Epithelial cell of proximal tubule (primary cell): ENCODE results near the gene BUB1B. TPM values are rescaled to one million over a fixed set of nuclear protein-coding genes. Genes with fewer than 3 reads are reported as not detected.
A peak's percentile ranks its signal among the peaks of the same experiment; 100 is the strongest.

Experiments
- DNase-seq: peaks from one replicate; pipeline ENCODE4 v3.0.0-alpha.2; 2011; ENCODE audit warnings: low read depth
- H3K4me3 ChIP-seq: 2 replicates; pipeline ENCODE4 v1.5.1; 2011; ENCODE audit warnings: low read depth, mild to moderate bottlenecking, low read length
- CTCF ChIP-seq: conservative IDR thresholded peaks from 2 replicates; pipeline ENCODE4 v1.5.1; 2012; ENCODE audit warnings: low read depth, mild to moderate bottlenecking, low read length
- total RNA-seq: library from RNA; depleted of rRNA; stranded (reverse); fragments of >200 nt; gene quantifications from 2 replicates; pipeline ENCODE4 v1.2.3, GENCODE V29; 2015

Gene BUB1B
- total RNA-seq, 1 donor from 2014 or later, result 86.4 TPM

GRCh38 chr15:40252438-40253166 is 91.7 kb downstream of the BUB1B start:
- TF ChIP-seq CTCF, result no peak
- DNase-seq, result no peak
- H3K4me3 ChIP-seq, result peak overlapping the region; percentile 43

DNA sequence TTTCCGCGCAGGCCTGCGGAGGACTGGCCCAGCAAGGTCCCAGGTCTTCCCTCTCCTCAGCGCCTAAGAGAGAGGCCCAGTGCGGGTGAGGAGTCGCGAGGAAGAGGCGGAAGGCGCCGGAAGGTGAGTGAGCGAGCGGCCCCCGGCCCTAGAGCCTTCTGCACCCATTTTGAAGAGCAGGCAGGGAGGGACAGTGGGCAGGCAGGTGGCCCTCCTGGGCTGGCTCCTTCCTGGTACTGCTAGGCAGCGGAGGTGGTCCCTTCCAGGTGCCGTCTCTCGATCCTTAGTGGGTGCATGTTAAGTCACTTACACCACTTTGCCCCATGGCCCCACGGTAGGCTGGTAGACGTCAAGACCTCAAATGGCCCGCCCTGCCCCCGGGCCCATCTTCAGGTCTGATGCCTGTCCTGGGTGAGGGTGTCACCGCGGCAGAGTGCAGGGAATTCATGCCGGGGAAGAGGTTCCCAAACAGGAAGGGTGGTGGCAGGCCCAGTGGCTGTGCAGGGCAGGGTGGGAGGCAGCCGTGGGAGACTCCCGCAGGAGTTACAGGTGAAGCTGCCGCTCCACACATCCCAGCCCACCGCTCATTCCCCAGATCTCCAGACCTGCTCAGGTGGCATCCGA is 92.4 kb downstream of the BUB1B start:
- no peak for TF ChIP-seq CTCF
- DNase-seq, result no peak

GRCh38 chr15:40254452-40254851 is 93.6 kb downstream of the BUB1B start:
- H3K4me3 ChIP-seq, result no peak overlapping the region
- no peak for DNase-seq
- TF ChIP-seq CTCF, result no peak

More for the DNA sequence above, 92.4 kb downstream of the BUB1B start:
- peak overlapping the region; percentile 43 for H3K4me3 ChIP-seq

- no peak for DNase-seq
- H3K4me3 ChIP-seq, result no peak overlapping the region
- TF ChIP-seq CTCF, result no peak
These were observed 94.2 kb downstream of the BUB1B start for GRCh38 chr15:40255033-40255432.

DNA sequence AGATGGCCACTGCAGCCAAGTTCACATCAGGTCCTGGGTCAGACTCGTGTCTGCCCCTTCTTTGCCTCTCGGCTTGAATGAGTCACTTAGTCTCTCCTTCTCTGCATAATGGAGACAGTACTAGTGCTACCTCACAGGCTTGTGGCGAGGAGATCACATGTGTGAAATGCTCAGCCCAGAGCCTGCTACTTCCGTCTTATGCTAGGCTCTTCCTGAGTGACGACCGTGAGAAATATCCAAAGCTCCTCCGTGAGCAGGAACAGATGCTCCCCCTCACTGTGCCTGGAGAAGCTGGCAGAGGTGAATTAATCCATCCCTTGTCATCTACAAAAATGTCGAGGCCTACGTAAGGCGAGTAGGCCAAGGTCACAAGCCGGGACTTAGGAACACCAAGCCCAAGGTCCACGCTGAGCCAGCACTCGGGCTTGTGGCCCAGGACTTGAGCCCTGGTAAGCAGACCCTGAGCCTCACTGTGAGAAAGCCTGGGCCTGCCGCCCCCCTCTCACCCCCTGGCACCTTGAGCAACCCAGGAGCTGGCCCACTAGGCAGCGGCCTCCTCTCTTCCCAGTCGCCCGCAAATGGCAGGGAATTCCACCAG is 95.9 kb downstream of the BUB1B start:
- no peak for TF ChIP-seq CTCF
- H3K4me3 ChIP-seq, result no peak overlapping the region
- DNase-seq, result no peak

DNA sequence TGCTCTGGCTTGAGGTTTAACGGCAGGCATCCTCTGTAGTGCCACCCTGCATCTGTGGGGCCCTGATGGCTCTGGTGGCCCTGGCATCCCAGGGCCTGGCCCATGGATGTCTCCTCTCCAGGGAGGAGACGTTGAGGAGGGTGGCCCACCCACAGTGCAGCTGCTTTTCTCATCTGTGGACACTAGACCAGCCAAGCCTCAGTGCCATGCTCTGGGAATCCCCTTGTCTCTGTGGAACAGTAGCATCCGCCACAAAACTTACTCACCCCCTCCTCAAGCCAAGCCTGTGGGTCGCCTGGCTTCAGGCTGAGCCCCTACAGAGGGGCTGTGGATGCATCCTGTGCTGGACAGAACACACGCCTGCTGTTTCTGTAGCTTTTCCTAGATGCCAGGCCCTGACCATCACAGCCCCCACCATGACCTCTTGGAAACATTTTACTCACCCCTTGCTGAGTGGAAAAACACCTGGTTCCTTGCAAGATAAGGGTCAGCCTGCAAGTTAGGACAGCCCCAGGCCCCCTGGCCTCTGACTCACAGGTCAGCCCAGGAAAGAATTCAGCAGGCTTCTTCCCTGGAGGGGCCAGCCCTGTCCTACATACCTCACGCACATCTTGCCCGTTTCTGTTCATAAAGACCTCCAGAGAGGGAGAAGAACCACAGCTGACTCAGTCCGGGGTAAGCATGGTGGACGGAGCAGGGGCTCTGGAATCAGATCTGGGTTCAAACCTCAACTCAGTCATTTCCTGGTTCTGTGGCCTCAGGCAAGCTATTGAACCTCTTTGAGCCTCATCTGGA is 97.0 kb downstream of the BUB1B start:
- no peak overlapping the region for H3K4me3 ChIP-seq
- TF ChIP-seq CTCF, result no peak
- no peak for DNase-seq
